ENCODE data around the gene C10orf90.

C10orf90 gene

DNA sequence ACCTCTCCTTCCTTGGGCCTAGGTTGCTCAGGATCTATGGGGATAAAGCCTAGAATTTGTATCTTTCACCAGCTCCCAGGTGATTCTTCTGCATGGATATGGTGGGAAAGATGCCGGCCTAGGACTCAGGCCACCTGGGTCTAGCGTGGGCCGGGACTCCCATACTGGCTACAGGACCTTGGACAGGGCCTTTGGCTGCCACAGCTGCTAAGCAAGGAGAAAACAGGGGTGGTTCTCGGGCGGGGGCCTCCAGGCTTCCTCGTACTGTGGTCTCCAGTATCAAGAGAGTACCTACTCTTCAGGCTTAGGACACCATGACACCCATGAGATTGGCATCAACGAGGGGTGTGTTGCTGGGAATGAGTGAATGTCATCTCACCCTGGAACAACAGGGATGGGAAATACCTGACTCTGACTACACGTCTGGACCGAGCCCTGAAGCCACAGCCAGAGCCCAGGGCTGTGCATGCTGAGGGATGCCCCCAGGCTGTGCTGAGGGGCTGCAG is 161.9 kb downstream of the C10orf90 start:
- DNase-seq (ENCODE audit: low read depth in 2 of 2, low spot score in 1 of 2) = no peak

DNA sequence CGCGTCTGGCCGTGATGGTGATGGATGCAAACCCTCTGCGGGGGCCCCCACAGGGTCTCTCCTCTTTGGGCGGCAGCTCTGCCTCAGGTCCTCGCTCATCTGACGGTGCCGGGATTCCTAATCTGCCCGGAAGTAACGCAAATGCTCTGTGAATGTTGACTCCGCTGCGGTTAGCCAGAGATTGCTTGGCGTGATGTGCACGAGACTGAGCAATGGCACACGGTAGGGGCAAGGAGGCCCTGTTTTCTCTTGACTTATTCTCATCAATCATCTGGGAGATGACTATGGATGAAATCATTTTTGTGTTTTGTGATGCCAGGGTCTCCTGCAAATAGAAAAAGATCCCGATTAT is 165.8 kb downstream of the C10orf90 start:
- DNase-seq (ENCODE audit: low read depth in 2 of 2, low spot score in 1 of 2) = no peak

DNA sequence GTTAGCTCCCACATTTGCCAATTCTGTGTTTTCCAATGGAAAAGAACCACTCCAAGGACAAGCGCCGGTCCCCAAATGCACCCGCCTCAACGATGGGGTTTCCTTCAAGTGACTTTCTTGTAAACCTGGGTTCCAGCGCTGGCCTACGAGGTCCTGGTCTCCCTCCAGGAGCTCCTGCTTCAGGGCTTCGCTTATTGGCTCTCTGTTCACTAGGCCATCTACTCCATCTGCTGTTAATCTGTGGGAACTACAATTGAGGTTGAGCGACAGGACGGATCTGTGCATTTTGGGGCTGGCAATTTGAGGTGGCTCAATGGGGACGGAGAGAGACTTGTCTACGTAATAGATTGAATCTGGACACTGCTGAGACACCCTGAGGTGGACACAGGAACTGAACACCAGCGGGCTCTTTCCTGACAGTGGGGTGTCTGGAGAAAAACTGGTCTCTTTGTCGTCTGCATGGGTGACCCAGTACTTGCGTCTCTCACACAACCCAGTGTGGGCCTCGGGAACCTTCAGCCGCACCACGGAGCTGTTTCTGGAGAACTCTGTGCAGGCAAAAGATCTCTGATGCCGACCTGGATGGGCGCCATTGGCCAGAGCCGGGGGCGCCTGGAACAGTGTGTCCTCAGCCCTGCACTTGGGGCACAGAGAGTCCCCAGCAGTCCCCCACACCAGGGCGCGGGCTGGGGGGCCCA is 166.3 kb downstream of the C10orf90 start:
- DNase-seq (ENCODE audit: low read depth in 2 of 2, low spot score in 1 of 2) = no peak

DNA sequence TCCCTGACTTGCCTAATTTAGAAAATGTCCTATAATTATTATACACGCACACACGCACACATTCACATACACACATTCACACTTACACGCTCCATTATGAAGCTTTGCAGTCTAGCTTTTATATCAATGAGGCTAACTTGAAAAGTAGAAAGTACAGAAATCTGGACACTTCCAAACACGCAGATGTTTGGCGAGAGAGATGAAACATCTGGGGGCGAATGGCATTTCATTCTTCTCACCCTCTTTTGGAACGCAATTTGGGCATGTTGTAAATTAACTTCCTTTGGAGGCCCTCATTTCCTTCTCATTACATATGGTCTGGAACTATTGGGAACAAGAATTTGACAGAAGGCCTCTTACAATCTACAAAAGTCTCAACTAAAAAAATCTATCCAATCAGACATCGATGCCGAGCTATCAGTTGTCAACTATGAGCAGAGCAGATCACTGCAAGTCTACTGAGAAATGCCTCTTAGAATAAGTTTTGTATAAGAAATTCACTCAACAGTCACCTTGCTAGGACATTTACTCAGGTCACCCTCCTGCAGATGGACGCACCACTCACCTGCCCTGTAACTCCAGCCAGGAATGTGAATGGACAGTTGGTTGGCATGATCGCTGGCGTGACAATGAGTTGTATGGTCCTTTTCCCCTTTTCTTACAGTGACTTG is 167.0 kb downstream of the C10orf90 start:
- DNase-seq (ENCODE audit: low read depth in 2 of 2, low spot score in 1 of 2) = no peak

DNA sequence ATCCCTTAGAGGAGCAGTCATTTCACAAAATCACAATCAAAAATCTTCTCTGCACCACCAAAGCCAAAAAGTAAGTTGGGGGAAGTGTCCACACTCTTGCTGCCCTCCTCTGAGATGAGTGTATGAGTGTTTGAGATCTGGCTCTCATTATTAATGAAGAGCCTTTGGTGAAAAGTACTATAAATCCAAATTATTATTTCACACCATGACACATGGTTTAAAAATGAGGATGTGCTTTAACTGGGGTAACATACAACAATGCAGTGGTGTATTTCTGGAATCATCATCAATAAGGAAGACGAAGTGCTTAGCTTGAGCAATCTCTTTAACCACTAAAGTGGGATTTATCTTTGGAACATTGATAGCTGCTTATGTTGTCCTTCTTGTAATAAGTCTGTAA is 168.1 kb downstream of the C10orf90 start:
- DNase-seq (ENCODE audit: low read depth in 2 of 2, low spot score in 1 of 2) = no peak

DNA sequence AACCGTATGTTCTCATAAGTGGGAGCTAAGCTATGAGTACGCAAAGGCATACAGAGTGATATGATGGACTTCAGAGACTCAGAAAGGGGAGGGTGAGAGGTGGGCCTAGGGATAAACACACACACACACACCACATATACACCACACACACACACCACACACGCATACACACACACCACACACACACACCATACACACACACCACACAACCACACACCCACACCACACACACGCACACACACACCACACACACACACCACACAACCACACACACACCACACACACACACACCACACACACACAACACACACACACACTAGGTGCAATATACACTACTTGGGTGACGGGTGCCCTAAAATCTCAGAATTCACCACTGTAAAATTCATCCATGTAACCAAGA is 168.7 kb downstream of the C10orf90 start:
- no peak for DNase-seq (ENCODE audit: low read depth in 2 of 2, low spot score in 1 of 2)

DNA sequence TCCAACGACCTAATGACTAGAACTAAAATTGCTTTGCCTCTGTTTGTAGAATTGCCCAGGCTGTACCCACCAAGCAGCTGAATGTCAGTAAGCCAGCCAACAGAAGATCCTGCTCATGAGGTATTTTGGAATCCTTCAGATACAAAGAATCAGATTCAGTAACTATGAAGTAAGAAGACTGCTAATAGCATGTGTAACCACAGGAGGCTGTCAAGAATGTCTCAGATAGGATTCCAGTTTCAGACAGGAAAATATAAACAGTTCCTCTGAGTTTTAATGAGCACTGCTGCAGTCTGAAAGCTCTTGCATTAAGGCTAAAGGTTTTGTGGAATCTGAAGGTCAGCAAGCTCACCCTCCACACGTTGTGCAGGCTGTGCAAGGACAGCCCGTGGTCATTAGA is 169.6 kb downstream of the C10orf90 start:
- DNase-seq (ENCODE audit: low read depth in 2 of 2, low spot score in 1 of 2) = no peak

DNA sequence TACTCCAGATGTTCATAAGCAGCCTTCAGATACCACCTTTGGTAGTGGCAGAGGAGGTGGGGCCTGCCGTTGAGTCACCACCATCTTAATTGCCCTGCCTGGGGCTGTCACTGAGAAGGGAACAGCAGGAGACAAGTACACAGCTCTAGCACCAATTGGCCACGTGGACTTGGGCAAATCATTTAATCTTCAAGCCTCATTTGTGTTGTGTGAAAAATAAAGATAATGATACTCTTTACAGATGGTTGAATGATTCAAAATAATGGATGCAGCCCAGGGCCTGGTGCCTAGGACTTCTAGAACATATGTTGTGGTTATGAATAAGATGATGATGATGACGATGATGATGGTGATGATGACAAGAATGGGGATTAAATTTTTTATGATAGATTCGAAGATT is 170.3 kb downstream of the C10orf90 start:
- DNase-seq (ENCODE audit: low read depth in 2 of 2, low spot score in 1 of 2) = no peak

DNA sequence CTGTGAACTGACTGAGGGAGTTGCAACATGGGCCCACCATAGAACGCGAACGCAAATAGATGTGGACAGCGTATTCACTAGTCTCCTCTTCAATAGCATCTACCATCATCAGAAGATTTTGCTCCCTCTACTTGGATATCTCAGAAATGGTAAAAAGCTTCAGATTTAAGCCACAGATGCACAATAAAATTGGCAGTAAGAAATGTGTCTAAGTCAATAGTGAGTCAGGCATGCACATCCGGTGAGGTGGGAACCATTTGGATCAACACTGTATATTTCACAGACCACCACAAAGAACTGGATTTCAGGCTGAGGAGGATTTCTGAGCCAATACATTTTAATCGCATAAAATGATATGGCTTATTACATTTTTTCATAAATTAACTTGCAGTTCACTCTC is 170.7 kb downstream of the C10orf90 start:
- no peak for DNase-seq (ENCODE audit: low read depth in 2 of 2, low spot score in 1 of 2)

DNA sequence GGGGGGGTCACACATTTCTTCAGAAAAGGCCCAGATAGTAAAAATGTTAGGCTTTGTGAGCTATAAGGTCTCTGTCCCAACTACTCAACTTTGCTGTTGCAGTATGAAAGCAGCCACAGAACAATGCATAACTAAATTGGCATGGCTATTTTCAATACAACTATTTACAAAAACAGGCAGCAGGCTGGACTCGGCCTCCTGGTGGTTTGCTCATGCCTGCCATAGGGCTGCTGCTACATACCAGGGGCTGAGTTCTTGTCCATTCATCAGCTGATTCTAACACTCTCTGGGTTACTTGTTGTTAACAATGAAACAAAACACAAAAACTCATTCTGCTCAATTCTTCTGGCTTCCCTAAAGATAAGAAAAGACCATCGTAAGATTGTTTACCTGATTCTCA is 172.8 kb downstream of the C10orf90 start:
- no peak for DNase-seq (ENCODE audit: low read depth in 2 of 2, low spot score in 1 of 2)

DNA sequence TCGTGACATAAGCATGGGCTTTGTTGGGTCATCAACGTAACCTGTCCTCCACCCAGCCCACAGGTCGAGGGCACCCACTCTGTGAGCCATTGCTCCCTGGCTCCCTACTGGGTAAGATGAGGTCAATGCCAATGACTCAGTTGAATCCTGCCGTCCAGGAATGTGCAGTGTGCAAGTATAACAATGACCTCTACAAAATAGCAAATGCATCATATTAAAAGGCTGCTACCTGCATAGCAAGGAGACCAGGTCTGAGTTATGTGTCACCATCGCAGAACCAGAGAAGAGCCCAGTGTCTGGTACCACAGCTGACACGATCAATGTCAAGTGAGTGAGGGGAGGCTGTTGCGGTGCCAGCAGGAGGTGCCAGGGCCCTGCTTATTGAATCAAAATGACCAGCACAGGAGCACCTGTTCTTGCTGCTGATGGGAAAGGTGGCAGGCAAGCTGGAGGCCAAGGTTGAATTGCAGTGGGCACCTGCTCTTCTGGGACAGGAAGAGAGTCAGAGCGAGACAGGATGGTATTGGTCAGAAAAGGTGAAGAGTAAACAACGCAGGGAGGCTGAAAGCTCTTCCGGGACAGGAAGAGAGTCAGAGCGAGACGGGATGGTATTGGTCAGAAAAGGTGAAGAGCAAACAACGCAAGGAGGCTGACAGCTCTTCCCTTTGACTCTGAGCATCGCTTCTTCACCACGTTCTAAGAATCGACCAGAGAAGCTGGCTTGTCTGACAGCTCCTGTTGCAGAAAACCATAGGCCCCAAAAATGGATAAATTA is 173.5 kb downstream of the C10orf90 start:
- DNase-seq (ENCODE audit: low read depth in 2 of 2, low spot score in 1 of 2) = no peak

DNA sequence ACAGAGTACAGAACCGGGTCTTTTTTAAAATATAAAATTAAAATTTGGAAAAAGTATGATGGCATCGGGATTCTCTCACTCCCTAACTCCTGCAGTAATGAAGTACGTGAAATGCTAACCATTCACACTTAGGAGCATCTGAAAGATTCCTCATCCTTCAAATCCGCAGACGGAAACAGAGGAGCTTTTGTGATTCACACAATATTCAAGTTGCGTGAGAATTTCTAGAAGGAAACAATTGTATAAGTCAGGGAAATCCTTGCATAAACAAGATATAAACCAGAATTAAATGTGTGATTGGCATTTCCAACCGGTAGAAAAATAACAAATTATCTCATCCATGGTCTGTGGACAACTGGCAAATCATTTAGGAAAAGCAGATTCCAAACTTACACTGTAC is 179.0 kb downstream of the C10orf90 start:
- DNase-seq (ENCODE audit: low read depth in 2 of 2, low spot score in 1 of 2) = no peak

DNA sequence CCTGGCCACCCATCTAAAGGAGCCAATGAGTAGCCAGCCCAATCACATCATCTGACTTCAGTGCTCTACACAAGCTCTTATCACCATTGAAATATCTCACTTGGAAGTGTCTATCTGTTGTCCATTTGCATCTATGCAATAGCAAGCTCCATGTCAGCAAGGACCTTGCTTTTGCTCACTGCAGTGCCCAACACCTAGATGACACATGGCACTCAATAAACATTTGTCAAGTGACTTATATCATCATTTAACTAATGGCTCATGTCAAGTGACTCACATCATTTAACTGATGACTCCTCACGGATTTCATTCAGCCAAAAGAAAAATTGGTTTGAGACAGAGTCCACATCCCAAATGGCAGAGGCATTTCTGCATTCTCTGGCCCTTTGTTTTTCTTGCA is 189.3 kb downstream of the C10orf90 start:
- DNase-seq (ENCODE audit: low read depth in 2 of 2, low spot score in 1 of 2) = no peak

DNA sequence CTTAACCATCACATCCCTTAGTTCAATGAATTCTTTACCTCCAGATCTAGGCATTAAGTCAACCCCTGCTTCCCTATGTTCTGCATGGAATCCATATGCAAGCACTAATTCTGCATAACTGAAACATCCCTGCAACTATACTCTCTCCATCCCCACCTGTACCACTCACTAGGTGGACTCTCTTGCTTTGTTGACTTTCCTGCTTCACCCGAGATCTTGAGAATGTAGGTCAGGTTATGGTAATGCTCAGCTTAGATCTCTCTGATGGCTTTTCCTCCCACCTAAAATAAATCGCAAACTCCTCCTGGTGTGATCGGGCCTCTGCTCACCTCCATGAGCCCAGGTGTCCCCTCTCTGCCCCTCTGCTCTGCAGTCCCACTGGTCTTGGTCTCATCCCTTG is 189.8 kb downstream of the C10orf90 start:
- DNase-seq (ENCODE audit: low read depth in 2 of 2, low spot score in 1 of 2) = no peak

DNA sequence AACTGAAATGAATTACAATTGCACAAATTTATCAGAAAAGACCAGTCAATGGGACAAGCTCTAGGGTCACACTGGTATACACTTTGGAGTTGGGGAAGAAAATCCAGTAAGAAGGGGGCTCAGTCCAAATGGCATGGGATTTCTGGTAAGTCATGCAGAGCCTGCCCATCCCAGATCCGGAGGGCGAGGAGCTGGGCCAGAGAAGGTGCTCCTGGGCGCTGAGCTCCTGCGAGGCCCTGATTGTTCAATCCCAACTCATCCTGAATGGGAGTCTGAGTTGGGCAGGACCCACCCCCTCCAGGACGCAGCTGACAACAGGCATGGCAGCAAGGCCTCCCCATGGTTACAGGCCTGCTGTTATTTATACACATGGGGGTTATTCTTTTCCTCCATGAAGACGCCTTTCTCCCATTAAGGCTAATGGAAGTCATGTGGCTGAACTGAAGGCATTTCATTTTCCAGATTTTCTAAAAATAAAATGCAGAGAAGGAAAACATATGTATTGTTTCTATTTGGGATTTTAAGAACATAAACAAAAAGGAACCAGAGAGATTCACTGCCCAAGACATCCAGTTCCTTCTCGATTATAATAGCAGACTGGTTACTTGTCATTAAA is 191.1 kb downstream of the C10orf90 start:
- no peak for DNase-seq (ENCODE audit: low read depth in 2 of 2, low spot score in 1 of 2)

DNA sequence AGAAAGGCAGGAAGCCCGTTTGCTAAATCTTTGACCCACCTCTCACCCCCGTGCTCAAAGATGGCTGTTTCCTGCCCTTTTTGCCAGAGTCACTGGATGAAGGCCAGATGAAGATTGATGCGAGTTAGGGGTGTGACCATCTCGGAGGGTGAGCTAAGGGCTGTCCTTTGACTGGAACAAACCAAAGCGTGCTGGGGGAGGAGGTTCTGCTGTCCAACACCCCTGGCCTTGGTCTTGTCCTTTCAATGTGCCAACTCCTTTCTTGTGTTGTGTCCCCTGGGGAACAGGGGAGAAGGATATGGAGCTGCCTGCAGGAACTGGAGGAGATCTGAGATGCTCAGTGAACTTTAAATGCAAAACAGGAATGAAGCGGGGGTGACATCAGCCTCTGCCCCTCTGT is 191.9 kb downstream of the C10orf90 start:
- no peak for DNase-seq (ENCODE audit: low read depth in 2 of 2, low spot score in 1 of 2)

DNA sequence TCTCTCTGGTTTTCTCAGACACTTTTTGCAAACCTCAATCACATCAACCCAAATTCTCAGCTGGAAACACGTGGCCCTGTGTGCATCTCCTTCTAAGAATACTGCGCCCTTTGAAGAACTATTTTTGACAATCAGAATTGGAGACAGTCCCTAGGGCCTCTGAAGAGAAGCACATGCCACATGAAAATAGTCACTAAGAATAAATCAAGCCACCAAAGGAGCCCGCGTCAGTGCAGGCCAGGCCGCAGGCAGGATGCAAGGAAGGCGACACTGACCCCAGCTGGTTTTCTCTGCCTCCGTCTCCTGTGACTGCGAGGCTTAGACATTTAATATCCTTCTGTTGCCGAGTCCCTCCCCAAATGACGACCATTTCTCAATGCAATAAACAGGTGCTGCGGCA is 194.2 kb downstream of the C10orf90 start:
- DNase-seq (ENCODE audit: low read depth in 2 of 2, low spot score in 1 of 2) = no peak

DNA sequence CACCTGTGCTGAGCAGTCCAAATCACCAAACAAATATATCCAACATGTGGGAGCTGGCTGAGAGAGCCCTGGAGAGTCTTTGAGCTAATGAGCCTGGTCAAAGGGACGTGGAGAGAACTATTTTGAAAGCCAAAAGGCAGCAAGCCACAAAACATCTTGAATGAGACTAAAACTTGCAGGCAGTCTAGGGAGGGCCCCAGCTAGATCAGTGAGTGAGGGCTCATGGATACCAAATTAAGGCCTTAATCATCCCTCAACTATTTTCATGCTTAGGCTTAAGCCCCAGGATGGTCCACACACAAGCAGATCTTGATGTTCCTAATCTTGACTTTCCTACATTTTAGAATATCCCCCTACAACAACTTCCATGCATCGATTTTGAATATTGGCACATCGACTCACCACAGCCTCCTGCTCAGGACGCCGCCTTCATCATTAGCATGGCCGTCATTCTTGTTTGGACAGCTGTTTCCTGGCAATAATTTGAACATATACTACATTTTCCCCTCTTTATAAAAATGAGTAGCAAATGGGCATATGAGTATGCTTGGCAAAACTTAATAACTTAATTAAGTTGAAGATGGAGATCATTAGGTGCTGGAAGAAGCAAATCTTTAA is 195.3 kb downstream of the C10orf90 start:
- no peak for DNase-seq (ENCODE audit: low read depth in 2 of 2, low spot score in 1 of 2)

DNA sequence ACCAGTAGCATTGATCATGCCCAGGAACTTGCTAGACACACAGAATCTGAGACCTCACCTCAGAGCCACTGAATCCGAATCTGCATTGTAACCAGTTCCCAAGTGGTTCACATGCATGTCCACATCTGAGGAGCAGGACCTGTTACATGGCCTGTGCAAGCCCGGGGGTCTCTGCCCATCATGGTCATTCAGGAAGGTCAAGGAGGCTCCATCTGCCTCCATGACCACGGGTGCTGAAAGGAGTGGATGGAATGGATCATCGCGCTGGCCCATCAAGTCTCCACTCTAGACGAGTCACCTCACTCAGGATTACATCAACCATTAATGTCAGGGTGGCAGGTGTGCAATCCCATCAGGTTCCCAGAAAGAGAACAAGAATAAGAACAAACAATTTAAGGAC is 196.5 kb downstream of the C10orf90 start:
- DNase-seq (ENCODE audit: low read depth in 2 of 2, low spot score in 1 of 2) = no peak

DNA sequence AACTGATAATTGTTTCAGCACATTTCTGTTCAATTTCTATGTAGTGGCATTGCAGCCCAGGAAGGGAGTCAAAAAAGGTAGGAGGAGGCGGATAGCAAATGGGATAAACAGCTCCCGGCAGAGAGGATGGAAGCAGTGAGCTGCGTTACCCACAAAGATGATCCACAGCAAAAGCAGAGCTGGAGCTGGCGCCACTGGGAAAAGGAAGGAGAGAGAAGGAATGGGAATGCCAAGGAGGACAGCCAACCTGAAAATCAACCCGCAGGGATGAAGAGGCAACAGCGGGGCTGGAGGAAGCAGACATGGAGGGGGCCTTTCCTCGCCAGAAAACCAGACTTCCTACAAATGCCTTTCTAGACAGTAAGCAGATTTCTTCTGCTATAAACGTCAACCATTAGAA is 199.5 kb downstream of the C10orf90 start:
- no peak for DNase-seq (ENCODE audit: low read depth in 2 of 2, low spot score in 1 of 2)

DNA sequence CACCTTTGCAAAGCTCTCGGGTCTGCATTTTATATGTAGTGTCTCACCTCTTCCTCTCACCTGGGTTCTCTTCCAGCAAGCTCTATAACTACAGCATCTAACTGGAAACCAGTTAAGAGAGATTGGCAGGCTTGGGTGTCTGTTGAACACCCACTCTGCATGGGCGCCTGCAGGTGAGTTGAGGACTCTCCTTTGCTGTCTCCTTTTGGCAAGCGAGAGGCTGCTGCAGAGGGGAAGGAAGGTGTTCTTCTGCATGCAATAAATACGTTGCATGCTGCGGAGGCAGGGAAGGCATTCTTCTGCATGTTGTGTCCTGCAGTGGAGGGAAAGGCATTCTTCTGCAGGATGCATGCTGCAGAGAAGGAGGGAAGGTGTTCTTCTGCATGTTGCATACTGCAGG is 200.8 kb downstream of the C10orf90 start:
- no peak for DNase-seq (ENCODE audit: low read depth in 2 of 2, low spot score in 1 of 2)

Data from stimulated activated CD8-positive, alpha-beta memory T cell treated with anti-CD3 and anti-CD28 coated beads, Interleukin-4, amount 100 ng/mL, for 4 hours (primary cell).